Uterus (tissue), 4 donors: Measurements from ENCODE around the gene PLXND1. TPM values are rescaled to one million over a fixed set of nuclear protein-coding genes. Genes with fewer than 3 reads are reported as not detected.

Experiments used
- DNase-seq, 2 donors: peaks; one replicate each; pipeline ENCODE4 v3.0.0-alpha.2; 2019 to 2020
- H3K27ac ChIP-seq, 2 donors: fragments of 200-600 bp; sonication (generic); 1 replicate in 1 of 2; 2 replicates in 1 of 2; pipeline ENCODE4 v1.5.1; 2016 to 2018
- H3K27me3 ChIP-seq, 2 donors: fragments of 200-600 bp; sonication (generic); one replicate each; pipeline ENCODE4 v1.5.1; 2018 to 2019; ENCODE audit warnings: control low read depth in 1 of 2
- H3K36me3 ChIP-seq, 2 donors: fragments of 200-600 bp; sonication (generic); one replicate each; pipeline ENCODE4 v1.5.1; 2019; ENCODE audit warnings: control low read depth in 1 of 2
- H3K4me1 ChIP-seq, 2 donors: fragments of 200-600 bp; sonication (generic); one replicate each; pipeline ENCODE4 v1.5.1; 2018 to 2019; ENCODE audit warnings: control low read depth in 1 of 2
- H3K4me3 ChIP-seq, 2 donors: fragments of 200-600 bp; sonication (generic); 1 replicate in 1 of 2; 2 replicates in 1 of 2; pipeline ENCODE4 v1.5.1; 2018 to 2019; ENCODE audit warnings: mild to moderate bottlenecking in 1 of 2
- H3K9me3 ChIP-seq, 2 donors: fragments of 200-600 bp; sonication (generic); one replicate each; pipeline ENCODE4 v1.5.1; 2019; ENCODE audit warnings: control low read depth in 1 of 2
- POLR2A ChIP-seq, 2 donors: fragments of 450-650 bp; IDR thresholded peaks; one replicate each; pipeline ENCODE4 v1.6.1; 2016; ENCODE audit warnings: antibody characterized with exemption in 2 of 2, mild to moderate bottlenecking in 1 of 2, moderate library complexity in 1 of 2
- intact Hi-C: fragments of 100-400 bp; cut with DNase I; formaldehyde crosslinking; loops from one replicate; pipeline ENCODE4 v1.15.1; 2023; ENCODE audit warnings: low total_unique reads
- total RNA-seq, 4 donors: library from RNA; depleted of rRNA in 3 of 4; stranded (reverse); fragments of >200 nt in 3 of 4; gene quantifications; one replicate each; pipeline versions ENCODE4 v1.1.0 to v1.2.4, GENCODE V29; 2014 to 2023
- TF ChIP-seq, protein P1 (sequence below), 4 experiments: fragments of 200-600 bp in 2 of 4; fragments of 450-650 bp in 2 of 4; sonication (generic) in 2 of 4; IDR thresholded peaks; one replicate each; pipeline ENCODE4 v1.5.1; 2016 to 2019; ENCODE audit warnings: antibody characterized with exemption in 4 of 4, mild to moderate bottlenecking in 2 of 4, moderate library complexity in 1 of 4
- donor health status: DM: yes; HTN: yes; CAD: no.

PLXND1 gene
- total RNA-seq, 4 donors from 2014 or later, result 54.7 to 343 (median 121) TPM

DNA sequence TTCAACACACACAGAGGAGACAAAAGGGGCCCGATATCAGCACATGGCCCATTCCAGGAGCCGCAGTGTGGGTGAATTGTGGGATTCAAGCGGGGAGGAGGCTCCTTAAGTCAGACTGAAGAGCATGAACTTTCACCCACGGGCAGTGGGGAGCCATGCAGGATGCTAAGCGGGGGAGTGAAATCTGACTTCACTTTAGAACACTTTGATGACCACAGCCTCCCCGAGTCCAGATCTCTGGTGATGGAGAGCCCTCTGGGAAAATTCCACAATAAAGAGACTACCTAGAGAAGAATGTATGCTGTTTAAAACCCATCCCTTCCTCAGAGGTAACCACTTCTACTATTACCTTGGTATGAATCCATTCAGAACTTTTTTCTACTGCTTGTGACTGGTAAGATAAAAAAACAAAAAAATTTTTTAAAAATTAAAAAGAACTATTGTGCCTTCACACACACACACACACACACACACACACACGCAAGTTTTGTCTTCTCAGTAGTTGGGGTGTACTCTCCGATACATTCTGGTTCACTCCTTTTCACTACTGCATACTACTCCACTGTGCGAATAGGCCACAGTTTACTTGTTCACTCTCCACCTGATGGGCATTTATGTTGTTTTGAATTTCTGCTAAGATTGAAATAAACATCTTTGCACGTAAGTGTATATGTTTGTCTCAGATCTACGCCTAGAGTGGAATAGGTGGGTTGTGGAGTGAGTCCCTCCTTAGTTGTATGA is 65.5 kb downstream of the PLXND1 start:
- no peak for DNase-seq
- Histone ChIP-seq H3K4me1 (no peaks in the 10 kb centered on the region), H3K27ac (no peak overlapping the region), H3K9me3 (no peaks in the 10 kb centered on the region), H3K27me3 (no peaks in the 10 kb centered on the region), H3K36me3 (no peaks in the 10 kb centered on the region), H3K4me3 (no peak overlapping the region)
- intact Hi-C loops, result no loop called here
- TF ChIP-seq, protein P1, sequence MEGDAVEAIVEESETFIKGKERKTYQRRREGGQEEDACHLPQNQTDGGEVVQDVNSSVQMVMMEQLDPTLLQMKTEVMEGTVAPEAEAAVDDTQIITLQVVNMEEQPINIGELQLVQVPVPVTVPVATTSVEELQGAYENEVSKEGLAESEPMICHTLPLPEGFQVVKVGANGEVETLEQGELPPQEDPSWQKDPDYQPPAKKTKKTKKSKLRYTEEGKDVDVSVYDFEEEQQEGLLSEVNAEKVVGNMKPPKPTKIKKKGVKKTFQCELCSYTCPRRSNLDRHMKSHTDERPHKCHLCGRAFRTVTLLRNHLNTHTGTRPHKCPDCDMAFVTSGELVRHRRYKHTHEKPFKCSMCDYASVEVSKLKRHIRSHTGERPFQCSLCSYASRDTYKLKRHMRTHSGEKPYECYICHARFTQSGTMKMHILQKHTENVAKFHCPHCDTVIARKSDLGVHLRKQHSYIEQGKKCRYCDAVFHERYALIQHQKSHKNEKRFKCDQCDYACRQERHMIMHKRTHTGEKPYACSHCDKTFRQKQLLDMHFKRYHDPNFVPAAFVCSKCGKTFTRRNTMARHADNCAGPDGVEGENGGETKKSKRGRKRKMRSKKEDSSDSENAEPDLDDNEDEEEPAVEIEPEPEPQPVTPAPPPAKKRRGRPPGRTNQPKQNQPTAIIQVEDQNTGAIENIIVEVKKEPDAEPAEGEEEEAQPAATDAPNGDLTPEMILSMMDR (IDR thresholded peaks at IDR 0.05), result no peak
- no peak for TF ChIP-seq POLR2A (IDR thresholded peaks at IDR 0.05)

DNA sequence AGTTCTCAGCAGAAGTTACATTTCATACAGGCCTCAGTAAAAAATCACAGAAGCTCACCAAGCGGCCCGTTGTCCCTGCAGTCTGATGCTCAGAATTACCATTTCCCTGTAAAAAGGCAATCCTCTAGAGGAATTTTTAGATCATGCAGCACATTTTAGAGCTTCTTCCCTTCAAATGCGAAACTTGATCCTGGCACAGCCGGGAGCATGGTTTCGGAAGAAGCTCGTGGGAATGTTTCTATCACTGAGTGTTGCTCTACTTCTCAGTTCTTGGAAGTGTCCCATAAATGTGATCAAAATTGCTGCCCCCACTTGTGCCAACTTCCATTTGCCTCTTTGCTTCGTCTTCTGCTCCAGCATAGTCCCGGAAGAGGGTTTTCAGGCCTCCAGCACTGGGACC is 67.3 kb downstream of the PLXND1 start:
- intact Hi-C loops, result no loop called here
- no peak overlapping the region for H3K4me3 ChIP-seq
- no peaks in the 10 kb centered on the region for H3K4me1 ChIP-seq
- H3K9me3 ChIP-seq, result no peaks in the 10 kb centered on the region
- DNase-seq, result no peak
- TF ChIP-seq, protein P1 (IDR thresholded peaks at IDR 0.05), result no peak
- no peak for TF ChIP-seq POLR2A (IDR thresholded peaks at IDR 0.05)
- no peaks in the 10 kb centered on the region for H3K27me3 ChIP-seq
- H3K27ac ChIP-seq, result no peak overlapping the region
- no peaks in the 10 kb centered on the region for H3K36me3 ChIP-seq

DNA sequence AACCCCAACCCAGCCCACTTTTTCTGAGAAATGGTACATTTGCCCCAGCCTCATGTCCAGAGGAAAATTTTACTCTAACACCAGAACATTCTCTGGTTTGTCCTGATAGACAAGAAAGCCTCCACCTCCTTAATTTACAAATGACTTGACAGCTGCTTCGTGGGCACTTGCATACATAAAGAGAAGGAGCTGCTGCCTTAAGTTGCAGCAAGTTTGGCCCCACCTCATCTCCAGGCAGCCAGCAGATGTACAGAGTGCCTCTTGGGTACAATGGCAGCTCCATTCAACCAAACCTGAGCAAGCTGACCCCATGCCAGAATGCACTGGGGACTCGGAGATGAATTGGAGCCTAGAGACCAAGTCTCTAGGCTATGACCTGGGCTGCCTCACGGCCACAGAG is 69.7 kb downstream of the PLXND1 start:
- no peak for DNase-seq
- H3K4me1 ChIP-seq, result no peaks in the 10 kb centered on the region
- intact Hi-C loops, result no loop called here
- H3K4me3 ChIP-seq, result no peak overlapping the region
- no peaks in the 10 kb centered on the region for H3K36me3 ChIP-seq
- TF ChIP-seq POLR2A (IDR thresholded peaks at IDR 0.05), result no peak
- TF ChIP-seq, protein P1 (IDR thresholded peaks at IDR 0.05), result no peak
- H3K27ac ChIP-seq, result no peak overlapping the region
- H3K27me3 ChIP-seq, result no peaks in the 10 kb centered on the region
- H3K9me3 ChIP-seq, result no peaks in the 10 kb centered on the region

DNA sequence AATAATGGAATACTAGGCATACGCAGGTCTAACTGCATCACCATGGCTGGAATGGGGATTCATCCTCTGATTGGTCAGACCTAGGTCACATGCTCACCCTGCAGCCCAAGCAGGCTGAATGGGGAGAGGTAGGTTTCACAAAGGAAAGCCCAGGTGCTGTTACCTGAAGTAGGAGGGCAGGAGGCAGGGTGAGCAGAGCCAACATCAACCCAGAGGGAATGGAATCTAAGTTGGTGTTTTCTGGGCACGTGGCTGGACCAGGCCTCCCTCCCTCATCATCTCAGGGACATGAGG is 70.2 kb downstream of the PLXND1 start:
- TF ChIP-seq POLR2A (IDR thresholded peaks at IDR 0.05), result no peak
- TF ChIP-seq, protein P1 (IDR thresholded peaks at IDR 0.05), result no peak
- Histone ChIP-seq H3K9me3 (no peaks in the 10 kb centered on the region), H3K27ac (no peak overlapping the region), H3K4me3 (no peak overlapping the region), H3K4me1 (no peaks in the 10 kb centered on the region), H3K27me3 (no peaks in the 10 kb centered on the region), H3K36me3 (no peaks in the 10 kb centered on the region)
- DNase-seq, result no peak
- intact Hi-C loops, result no loop called here

DNA sequence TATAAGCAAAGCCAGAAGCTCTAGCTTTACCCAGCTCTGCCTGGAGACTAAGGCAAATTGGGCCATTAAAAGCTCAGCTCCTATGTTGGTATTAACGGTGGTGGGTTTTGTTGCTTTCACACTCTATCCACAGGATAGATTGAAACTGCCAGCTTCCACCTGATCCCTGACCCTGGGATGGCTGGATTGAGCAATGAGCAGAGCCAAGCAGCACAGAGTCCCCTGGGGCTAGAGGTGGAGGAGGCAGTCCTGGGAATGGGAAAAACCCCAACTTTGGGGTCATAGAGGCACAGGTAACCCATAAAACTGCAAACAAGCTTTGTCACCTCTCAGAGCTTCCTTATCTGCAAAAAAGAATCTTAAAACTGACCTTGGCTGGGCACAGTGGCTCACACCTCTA is 71.4 kb downstream of the PLXND1 start:
- H3K4me1 ChIP-seq, result no peaks in the 10 kb centered on the region
- no peak for TF ChIP-seq POLR2A (IDR thresholded peaks at IDR 0.05)
- TF ChIP-seq, protein P1 (IDR thresholded peaks at IDR 0.05), result no peak
- H3K9me3 ChIP-seq, result no peaks in the 10 kb centered on the region
- no peak for DNase-seq
- H3K4me3 ChIP-seq, result no peak overlapping the region
- H3K27ac ChIP-seq, result no peak overlapping the region
- no peaks in the 10 kb centered on the region for H3K36me3 ChIP-seq
- intact Hi-C loops, result no loop called here
- H3K27me3 ChIP-seq, result no peaks in the 10 kb centered on the region
